Right ventricle myocardium inferior (tissue), 1 donor: ENCODE results near the gene CAMTA1. TPM values are rescaled to one million over a fixed set of nuclear protein-coding genes. Genes with fewer than 3 reads are reported as not detected.

Experiments used
- ATAC-seq: fragments of 200-7000 bp; cut with Tn5 transposase; one replicate; pipeline ENCODE4 v1.9.1; 2020; ENCODE audit warnings: mild to moderate bottlenecking, moderate library complexity
- DNase-seq: peaks from one replicate; pipeline ENCODE4 v3.0.0; 2021; ENCODE audit errors: missing footprints
- intact Hi-C: fragments of 100-400 bp; cut with DNase I; formaldehyde crosslinking; loops from one replicate; pipeline ENCODE4 v1.11.0; 2022
- total RNA-seq: library from RNA; stranded (reverse); fragmentation: NEBNext Ultra II Directional; extraction: Animal tissue kit (Norgen Biotek cat#: 25700); gene quantifications from one replicate; pipeline ENCODE4 v1.2.1, GENCODE V29; 2021
- donor health status: DM: no; HTN: yes; CAD: no; lungs with severe emphysema.

The CAMTA1 gene
- total RNA-seq, 1 donor from 2014 or later = 159 TPM

GRCh38 chr1:7721940-7722669, 936.9 kb downstream of the CAMTA1 start:
- ATAC-seq (no peak), DNase-seq (no peak)
- intact Hi-C loops = no loop called here

DNA sequence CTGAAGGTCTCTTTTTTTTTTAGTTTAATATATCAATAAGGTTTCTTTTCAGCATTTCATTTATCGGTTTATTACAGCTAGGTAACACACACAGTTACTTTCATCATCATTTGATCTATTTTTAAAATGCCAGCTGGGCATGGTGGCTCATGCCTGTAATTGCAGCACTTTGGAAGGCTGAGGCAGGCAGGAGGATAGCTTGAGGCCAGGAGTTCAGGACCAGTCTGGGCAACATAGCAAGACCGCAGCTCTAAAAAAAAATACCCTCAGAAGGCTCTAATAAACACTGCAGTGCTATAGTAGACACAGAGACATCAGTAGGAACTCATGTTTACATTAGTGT, 937.4 kb downstream of the CAMTA1 start:
- intact Hi-C loops = no loop called here
- ATAC-seq (no peak), DNase-seq (no peak)

GRCh38 chr1:7726623-7727022, 941.4 kb downstream of the CAMTA1 start:
- ATAC-seq (peak; percentile 47), DNase-seq (no peak)
- intact Hi-C loops = no loop called here

DNA sequence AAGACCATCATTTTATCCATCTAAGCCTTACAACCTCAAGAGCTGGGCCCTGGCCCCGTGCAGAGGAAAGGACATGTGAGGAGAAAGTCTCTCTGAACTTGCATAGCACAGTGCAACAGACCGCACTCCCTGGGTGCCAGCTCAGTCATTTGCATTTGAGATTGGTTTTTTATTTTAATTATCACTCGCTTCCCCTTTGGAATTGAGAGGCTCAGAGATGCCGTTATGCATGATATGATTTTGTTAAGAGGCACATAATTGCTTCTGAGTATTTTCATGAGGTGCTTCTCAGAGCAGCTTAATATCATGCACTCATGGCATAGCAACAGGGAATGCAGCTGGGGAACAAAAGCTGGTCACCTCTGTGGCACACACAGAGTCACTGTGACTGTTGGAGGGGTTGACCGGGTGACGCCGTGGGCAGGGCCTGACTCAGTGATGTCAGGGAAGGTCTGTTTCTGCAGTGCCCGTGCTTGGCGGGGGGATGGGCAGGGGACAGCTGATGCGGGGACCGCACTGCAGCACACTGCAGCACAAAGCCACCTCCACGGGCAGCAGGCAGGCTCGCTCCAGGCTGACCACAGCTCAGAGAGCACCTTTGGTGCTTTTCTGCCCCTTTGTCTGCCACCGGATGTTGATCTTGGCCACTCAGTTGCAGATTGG, 942.7 kb downstream of the CAMTA1 start:
- intact Hi-C loops = no loop called here
- DNase-seq = no peak
- no peak for ATAC-seq

DNA sequence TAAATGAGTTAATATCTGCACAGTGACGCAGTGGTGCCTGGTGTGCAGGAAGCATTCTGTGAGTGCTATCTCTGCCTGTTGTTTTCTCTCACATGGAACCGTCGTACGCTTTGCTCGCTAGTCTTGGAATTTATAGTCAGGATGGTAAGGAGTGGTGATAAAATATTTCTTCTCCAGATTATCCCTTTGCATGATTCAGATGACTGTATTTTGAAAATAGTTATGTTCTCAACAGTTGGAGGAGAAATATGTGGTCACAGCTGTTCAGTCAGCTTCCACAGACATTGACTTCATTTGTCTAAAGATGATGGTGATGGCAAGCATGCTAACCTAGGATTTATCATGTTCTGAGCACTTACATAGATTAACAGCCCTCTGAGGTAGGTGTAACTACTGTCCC, 944.5 kb downstream of the CAMTA1 start:
- no peak for DNase-seq
- no peak for ATAC-seq
- intact Hi-C loops = no loop called here

GRCh38 chr1:7732331-7732730, 947.1 kb downstream of the CAMTA1 start:
- ATAC-seq (no peak), DNase-seq (no peak)
- intact Hi-C loops = no loop called here

- DNase-seq (no peak), ATAC-seq (no peak)
- intact Hi-C loops = no loop called here
These were observed 948.0 kb downstream of the CAMTA1 start for GRCh38 chr1:7733276-7733675.

GRCh38 chr1:7738044-7738443, 952.8 kb downstream of the CAMTA1 start:
- intact Hi-C loops = no loop called here

DNA sequence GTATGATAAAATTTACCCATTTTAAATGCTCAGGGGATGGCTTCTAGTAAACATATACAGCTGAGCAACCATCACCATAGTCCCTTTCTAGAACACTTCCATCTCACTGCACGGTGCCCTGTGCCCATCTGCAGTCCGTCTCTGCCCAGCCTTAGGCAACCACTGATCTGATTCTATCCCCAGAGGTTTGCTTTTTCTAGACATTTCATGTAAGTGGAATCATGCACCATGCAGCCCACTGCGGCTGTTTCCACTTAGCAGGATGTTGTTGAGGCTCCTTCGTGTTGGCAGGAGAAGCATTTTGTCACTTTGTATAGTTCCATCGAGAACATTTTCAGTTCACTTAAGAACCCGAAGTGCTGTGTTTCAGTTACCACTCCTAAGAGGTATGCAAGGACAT, 958.1 kb downstream of the CAMTA1 start:
- DNase-seq (no peak), ATAC-seq (no peak)
- intact Hi-C loops = no loop called here

More at GRCh38 chr1:7738044-7738443, 952.8 kb downstream of the CAMTA1 start:
- DNase-seq = no peak
- ATAC-seq = no peak

DNA sequence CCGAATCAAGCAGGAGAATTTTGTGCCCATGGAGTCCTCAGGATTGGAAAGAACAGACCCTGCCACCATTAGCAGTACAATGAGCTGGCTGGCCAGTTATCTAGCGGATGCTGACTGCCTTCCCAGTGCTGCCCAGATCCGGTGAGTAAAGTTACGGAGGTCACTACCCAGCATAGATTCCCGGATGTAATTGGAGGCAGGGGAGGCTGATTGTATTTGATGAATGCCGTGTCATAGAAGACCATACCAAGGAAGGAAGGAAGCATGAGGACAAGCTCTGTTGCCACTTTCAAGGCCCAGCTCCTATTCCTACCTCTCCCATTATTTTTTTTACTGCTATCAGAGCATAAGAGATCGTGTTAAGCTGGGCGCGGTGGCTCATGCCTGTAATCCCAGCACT, 959.6 kb downstream of the CAMTA1 start:
- intact Hi-C loops = no loop called here
- DNase-seq = no peak
- ATAC-seq = no peak

DNA sequence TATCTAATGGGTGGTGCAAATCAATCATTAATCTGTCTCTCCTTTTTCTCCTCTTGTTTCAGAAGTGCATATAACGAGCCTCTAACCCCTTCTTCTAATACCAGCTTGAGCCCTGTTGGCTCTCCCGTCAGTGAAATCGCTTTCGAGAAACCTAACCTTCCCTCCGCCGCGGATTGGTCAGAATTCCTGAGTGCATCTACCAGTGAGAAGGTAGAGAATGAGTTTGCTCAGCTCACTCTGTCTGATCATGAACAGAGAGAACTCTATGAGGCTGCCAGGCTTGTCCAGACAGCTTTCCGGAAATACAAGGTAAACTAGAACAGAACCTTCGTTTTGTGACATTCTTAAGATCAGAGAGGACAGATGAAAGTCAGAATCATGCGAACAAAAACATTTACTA, 960.5 kb downstream of the CAMTA1 start:
- ATAC-seq (no peak), DNase-seq (no peak)
- intact Hi-C loops = no loop called here

DNA sequence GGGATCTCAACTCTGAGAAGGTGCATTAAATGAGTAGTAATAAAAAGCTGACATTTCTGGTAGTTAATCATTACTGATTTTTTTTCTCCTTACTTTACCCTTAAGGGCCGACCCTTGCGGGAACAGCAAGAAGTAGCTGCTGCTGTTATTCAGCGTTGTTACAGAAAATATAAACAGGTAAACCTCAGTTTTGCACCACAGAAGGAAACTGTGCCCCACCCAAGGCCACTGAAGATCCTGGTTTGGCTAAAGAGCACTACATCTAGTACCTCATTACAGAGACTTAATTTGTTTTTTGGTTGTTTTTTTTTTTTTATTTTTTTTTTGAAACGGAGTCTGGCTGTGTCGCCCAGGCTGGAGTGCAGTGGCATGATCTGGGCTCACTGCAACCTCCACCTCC, 962.4 kb downstream of the CAMTA1 start:
- no peak for DNase-seq
- ATAC-seq = no peak
- intact Hi-C loops = no loop called here

- intact Hi-C loops = no loop called here
- DNase-seq = no peak
- no peak for ATAC-seq
These were observed 963.9 kb downstream of the CAMTA1 start for GRCh38 chr1:7749126-7749525.

DNA sequence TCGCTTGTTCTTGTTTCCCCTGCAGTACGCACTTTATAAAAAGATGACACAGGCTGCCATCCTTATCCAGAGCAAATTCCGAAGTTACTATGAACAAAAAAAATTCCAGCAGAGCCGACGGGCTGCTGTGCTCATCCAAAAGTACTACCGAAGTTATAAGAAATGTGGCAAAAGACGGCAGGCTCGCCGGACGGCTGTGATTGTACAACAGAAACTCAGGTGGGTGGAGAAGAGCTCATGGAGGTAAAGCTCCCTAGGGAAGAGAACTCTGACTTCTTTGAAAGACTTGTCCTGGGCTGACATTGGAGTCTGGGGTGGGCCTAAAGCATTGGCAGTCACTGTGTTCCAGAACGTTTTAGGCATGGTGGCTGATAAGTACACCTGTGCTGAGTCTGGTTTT, 965.9 kb downstream of the CAMTA1 start:
- DNase-seq (no peak), ATAC-seq (no peak)
- intact Hi-C loops = no loop called here

GRCh38 chr1:7752512-7753417, 967.5 kb downstream of the CAMTA1 start:
- peak; percentile 60 for ATAC-seq
- intact Hi-C loops = loop anchor here (1.0 kb wide), 1 partner anchor 85 kb away; no protein-coding TSS in a partner anchor
- DNase-seq = no peak

DNA sequence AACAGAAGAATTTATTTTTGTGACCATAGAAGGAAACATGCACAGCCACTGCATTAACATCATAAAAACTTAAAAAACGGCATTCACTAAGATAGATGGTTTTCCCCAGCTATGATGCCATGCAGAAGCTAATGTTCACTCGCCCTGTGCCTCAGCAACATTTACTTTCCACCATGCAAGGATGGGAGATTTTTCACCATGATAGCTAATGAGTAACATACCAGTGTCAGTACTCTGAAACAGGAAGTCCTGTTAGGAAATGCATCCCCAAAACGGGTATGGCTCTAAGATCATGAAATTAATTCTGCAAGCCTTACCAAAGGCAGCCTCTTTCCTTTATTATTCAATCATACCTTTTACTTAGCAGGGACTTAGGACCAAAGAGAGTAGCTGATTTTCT, 968.4 kb downstream of the CAMTA1 start:
- ATAC-seq = no peak
- intact Hi-C loops = no loop called here

DNA sequence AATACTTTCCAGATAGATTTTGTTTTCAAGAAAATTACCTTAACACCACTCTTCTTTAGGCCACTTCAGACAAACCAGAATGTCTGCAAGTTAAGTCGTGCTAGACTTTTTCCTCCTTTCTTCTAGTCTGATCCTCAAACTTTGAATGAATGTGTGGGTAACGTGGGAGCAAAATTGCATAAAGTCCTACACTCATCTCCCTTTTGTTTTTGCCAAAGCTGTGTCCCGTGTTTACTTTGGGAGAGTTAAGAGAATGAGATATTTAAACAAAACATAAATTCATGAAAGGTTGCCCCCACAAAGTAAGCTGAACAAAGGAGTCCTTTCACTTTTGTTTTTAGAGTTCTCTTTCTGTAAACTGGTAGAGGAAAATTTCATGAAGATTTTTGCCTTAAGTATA, 969.0 kb downstream of the CAMTA1 start:
- ATAC-seq = no peak
- intact Hi-C loops = no loop called here

More for the DNA sequence above, 968.4 kb downstream of the CAMTA1 start:
- no peak for DNase-seq

GRCh38 chr1:7755448-7755847, 970.2 kb downstream of the CAMTA1 start:
- intact Hi-C loops = no loop called here
- no peak for ATAC-seq

More for the DNA sequence above, 969.0 kb downstream of the CAMTA1 start:
- no peak for DNase-seq

GRCh38 chr1:7760245-7760644, 975.0 kb downstream of the CAMTA1 start:
- intact Hi-C loops = no loop called here
- DNase-seq (no peak), ATAC-seq (no peak)

More at GRCh38 chr1:7755448-7755847, 970.2 kb downstream of the CAMTA1 start:
- no peak for DNase-seq

GRCh38 chr1:7761103-7761502, 975.8 kb downstream of the CAMTA1 start:
- no peak for DNase-seq
- ATAC-seq = no peak
- intact Hi-C loops = no loop called here
